ENCODE measurements around the gene SKAP2. TPM values are rescaled to one million over a fixed set of nuclear protein-coding genes. Genes with fewer than 3 reads are reported as not detected.

SKAP2 gene
- total RNA-seq, 1 experiment from 2014 or later: 30.7 TPM

- Histone ChIP-seq H2AFZ (ENCODE audit: low read depth, low read length, poor library complexity, severe bottlenecking) (no peak overlapping the region), H3K4me1 (ENCODE audit: control insufficient read depth in 1 of 2, insufficient read depth in 2 of 2, low read length in 2 of 2) (no peaks in the 10 kb centered on the region), H3K36me3 (ENCODE audit: control insufficient read depth in 1 of 2, insufficient read depth in 2 of 2, low read length in 2 of 2) (no peaks in the 10 kb centered on the region), H4K20me1 (ENCODE audit: insufficient read depth) (no peaks in the 10 kb centered on the region), H3K9me2 (ENCODE audit: insufficient read depth) (no peaks in the 10 kb centered on the region), H3K9ac (ENCODE audit: low read length) (no peak overlapping the region), H3K79me2 (ENCODE audit: insufficient read depth, low read length) (no peaks in the 10 kb centered on the region), H3K27me3 (ENCODE audit: insufficient read depth, low read length) (no peaks in the 10 kb centered on the region), H3K9me3 (ENCODE audit: control insufficient read depth in 1 of 2, insufficient read depth in 1 of 2, low read depth in 1 of 2, low read length in 2 of 2) (no peaks in the 10 kb centered on the region), H3K27ac (ENCODE audit: low read depth, low read length) (no peak overlapping the region), H3K4me3 (replicated peaks in 1 of 2; ENCODE audit: low read depth in 1 of 2, low read length in 2 of 2) (no peak overlapping the region), H3K4me2 (ENCODE audit: low read length) (no peak overlapping the region)
- ChIA-PET CTCF (no interaction called here), POLR2A (no interaction called here), RAD21 (ENCODE audit: low non-redundant PET in 1 of 2, low total read pairs in 2 of 2, uncharacterized antibody in 2 of 2, unreplicated experiment in 2 of 2) (no interaction called here)
- TF ChIP-seq ZFX (IDR thresholded peaks at IDR 0.05): no peak
- no peak for TF ChIP-seq MAX (IDR thresholded peaks at IDR 0.05)
- TF ChIP-seq YY1 (IDR thresholded peaks at IDR 0.05; ENCODE audit: extremely low read depth, insufficient replicate concordance, low read depth, low read length): no peak
- no peak for TF ChIP-seq JUND (IDR thresholded peaks at IDR 0.05)
- no peak for TF ChIP-seq SP1 (IDR thresholded peaks at IDR 0.05; ENCODE audit: low read depth)
- TF ChIP-seq RAD21 (IDR thresholded peaks at IDR 0.05; ENCODE audit: low read depth): no peak
- no peak for TF ChIP-seq CEBPB (IDR thresholded peaks at IDR 0.05; ENCODE audit: low read depth)
- TF ChIP-seq EGR1 (IDR thresholded peaks at IDR 0.05; ENCODE audit: low read depth): no peak
- TF ChIP-seq TCF7L2 (IDR thresholded peaks at IDR 0.05; ENCODE audit: borderline replicate concordance, extremely low read depth, insufficient read depth, insufficient read length): no peak
- no peak for TF ChIP-seq POLR2A (IDR thresholded peaks at IDR 0.05; ENCODE audit: borderline replicate concordance, extremely low read depth, insufficient read depth, insufficient read length)
- no peak for TF ChIP-seq POLR2AphosphoS5 (IDR thresholded peaks at IDR 0.05; ENCODE audit: low read depth, low read length)
- no peak for TF ChIP-seq ZNF274 (IDR thresholded peaks at IDR 0.05; ENCODE audit: low read depth, low read length)
- no peak for TF ChIP-seq ELF1 (IDR thresholded peaks at IDR 0.05; ENCODE audit: borderline replicate concordance, low read depth)
- no peak for TF ChIP-seq EZH2 (IDR thresholded peaks at IDR 0.05)
- TF ChIP-seq SRF (IDR thresholded peaks at IDR 0.05; ENCODE audit: low read depth): no peak
- no peak for TF ChIP-seq EZH2phosphoT487 (IDR thresholded peaks at IDR 0.05; ENCODE audit: borderline replicate concordance)
- TF ChIP-seq SIN3A (IDR thresholded peaks at IDR 0.05; ENCODE audit: low read depth): no peak
- no peak for TF ChIP-seq REST (IDR thresholded peaks at IDR 0.05; ENCODE audit: low read depth)
- TF ChIP-seq CBX3 (IDR thresholded peaks at IDR 0.05; ENCODE audit: low read depth): no peak
- ATAC-seq (no peak), DNase-seq (ENCODE audit: low read depth, low spot score) (no peak)
- no TSS peak for BruUV-seq (replicated peaks)
- intact Hi-C loops (cut with micrococcal nuclease): no loop called here
Measured at GRCh38 chr7:26724795-26725194, 139.6 kb downstream of the SKAP2 start.
